ENCODE measurements around the gene LMO3.

Gene LMO3

DNA sequence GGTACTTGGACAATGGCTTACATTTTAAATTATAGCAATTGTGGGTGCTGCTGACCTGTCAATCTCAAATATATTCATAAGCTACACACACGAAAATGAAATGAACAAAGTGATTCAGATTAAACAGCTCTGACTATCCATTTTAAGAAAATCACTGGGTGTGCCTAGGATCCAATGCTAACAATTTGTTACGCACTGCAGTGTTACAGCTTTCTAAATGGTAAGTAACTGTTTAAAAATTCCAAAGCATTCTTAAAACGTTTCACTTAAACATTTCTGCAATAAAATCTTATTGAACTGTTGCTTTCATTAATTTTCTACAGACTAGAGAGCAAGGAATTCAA lies 18.9 kb downstream of the LMO3 start:
- no peaks in the 10 kb centered on the region for H3F3A ChIP-seq (ENCODE audit: insufficient read depth, low read length)
- H3K4me1 ChIP-seq (ENCODE audit: low read length) = no peaks in the 10 kb centered on the region
- no peaks in the 10 kb centered on the region for H3K9me3 ChIP-seq (replicated peaks; ENCODE audit: insufficient read depth, low read length)
- H2AFZ ChIP-seq (ENCODE audit: low read length) = no peak overlapping the region
- H3K9ac ChIP-seq (ENCODE audit: low read length) = no peak overlapping the region
- no peaks in the 10 kb centered on the region for H3K36me3 ChIP-seq (replicated peaks; ENCODE audit: insufficient read depth, low read length)
- no peaks in the 10 kb centered on the region for H3K27me3 ChIP-seq (replicated peaks; ENCODE audit: insufficient read depth, low read length)
- no peaks in the 10 kb centered on the region for H3K9me2 ChIP-seq (replicated peaks; ENCODE audit: insufficient read depth, low read length)
- DNase-seq = no peak
- no peak overlapping the region for H3K27ac ChIP-seq (ENCODE audit: low read length)
- no peaks in the 10 kb centered on the region for H3K79me2 ChIP-seq (ENCODE audit: low read length)
- no peak overlapping the region for H3K4me2 ChIP-seq (ENCODE audit: low read depth, low read length)
- H4K20me1 ChIP-seq (ENCODE audit: insufficient read depth, low read length) = no peaks in the 10 kb centered on the region
- TF ChIP-seq EZH2phosphoT487 (IDR thresholded peaks at IDR 0.05; ENCODE audit: low read length) (no peak), EZH2 (optimal IDR thresholded peaks at IDR 0.05; ENCODE audit: low read depth, low read length) (no peak)
- TF ChIP-seq, protein P1, sequence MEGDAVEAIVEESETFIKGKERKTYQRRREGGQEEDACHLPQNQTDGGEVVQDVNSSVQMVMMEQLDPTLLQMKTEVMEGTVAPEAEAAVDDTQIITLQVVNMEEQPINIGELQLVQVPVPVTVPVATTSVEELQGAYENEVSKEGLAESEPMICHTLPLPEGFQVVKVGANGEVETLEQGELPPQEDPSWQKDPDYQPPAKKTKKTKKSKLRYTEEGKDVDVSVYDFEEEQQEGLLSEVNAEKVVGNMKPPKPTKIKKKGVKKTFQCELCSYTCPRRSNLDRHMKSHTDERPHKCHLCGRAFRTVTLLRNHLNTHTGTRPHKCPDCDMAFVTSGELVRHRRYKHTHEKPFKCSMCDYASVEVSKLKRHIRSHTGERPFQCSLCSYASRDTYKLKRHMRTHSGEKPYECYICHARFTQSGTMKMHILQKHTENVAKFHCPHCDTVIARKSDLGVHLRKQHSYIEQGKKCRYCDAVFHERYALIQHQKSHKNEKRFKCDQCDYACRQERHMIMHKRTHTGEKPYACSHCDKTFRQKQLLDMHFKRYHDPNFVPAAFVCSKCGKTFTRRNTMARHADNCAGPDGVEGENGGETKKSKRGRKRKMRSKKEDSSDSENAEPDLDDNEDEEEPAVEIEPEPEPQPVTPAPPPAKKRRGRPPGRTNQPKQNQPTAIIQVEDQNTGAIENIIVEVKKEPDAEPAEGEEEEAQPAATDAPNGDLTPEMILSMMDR (IDR thresholded peaks at IDR 0.05; ENCODE audit: low read length) = no peak
- no peak overlapping the region for H3K4me3 ChIP-seq (ENCODE audit: low read length)

GRCh38 chr12:16586350-16587109 lies 19.4 kb downstream of the LMO3 start:
- Histone ChIP-seq H3K79me2 (ENCODE audit: low read length) (no peaks in the 10 kb centered on the region), H4K20me1 (ENCODE audit: insufficient read depth, low read length) (no peaks in the 10 kb centered on the region), H3K9me2 (replicated peaks; ENCODE audit: insufficient read depth, low read length) (no peaks in the 10 kb centered on the region), H3K9ac (ENCODE audit: low read length) (no peak overlapping the region), H3F3A (ENCODE audit: insufficient read depth, low read length) (no peaks in the 10 kb centered on the region), H2AFZ (ENCODE audit: low read length) (no peak overlapping the region), H3K27ac (ENCODE audit: low read length) (no peak overlapping the region), H3K9me3 (replicated peaks; ENCODE audit: insufficient read depth, low read length) (no peaks in the 10 kb centered on the region), H3K4me2 (ENCODE audit: low read depth, low read length) (no peak overlapping the region), H3K4me1 (ENCODE audit: low read length) (no peaks in the 10 kb centered on the region), H3K27me3 (replicated peaks; ENCODE audit: insufficient read depth, low read length) (no peaks in the 10 kb centered on the region), H3K36me3 (replicated peaks; ENCODE audit: insufficient read depth, low read length) (no peaks in the 10 kb centered on the region), H3K4me3 (ENCODE audit: low read length) (no peak overlapping the region)
- DNase-seq = no peak
- TF ChIP-seq EZH2 (optimal IDR thresholded peaks at IDR 0.05; ENCODE audit: low read depth, low read length) = no peak
- TF ChIP-seq, protein P1 (IDR thresholded peaks at IDR 0.05; ENCODE audit: low read length) = no peak
- TF ChIP-seq EZH2phosphoT487 (IDR thresholded peaks at IDR 0.05; ENCODE audit: low read length) = no peak

- H3K4me2 ChIP-seq (ENCODE audit: low read depth, low read length) = no peak overlapping the region
- H3K4me1 ChIP-seq (ENCODE audit: low read length) = no peaks in the 10 kb centered on the region
- no peaks in the 10 kb centered on the region for H3F3A ChIP-seq (ENCODE audit: insufficient read depth, low read length)
- H4K20me1 ChIP-seq (ENCODE audit: insufficient read depth, low read length) = no peaks in the 10 kb centered on the region
- H3K36me3 ChIP-seq (replicated peaks; ENCODE audit: insufficient read depth, low read length) = no peaks in the 10 kb centered on the region
- no peaks in the 10 kb centered on the region for H3K9me2 ChIP-seq (replicated peaks; ENCODE audit: insufficient read depth, low read length)
- no peak overlapping the region for H3K4me3 ChIP-seq (ENCODE audit: low read length)
- H3K27ac ChIP-seq (ENCODE audit: low read length) = no peak overlapping the region
- DNase-seq = no peak
- no peak overlapping the region for H2AFZ ChIP-seq (ENCODE audit: low read length)
- no peaks in the 10 kb centered on the region for H3K27me3 ChIP-seq (replicated peaks; ENCODE audit: insufficient read depth, low read length)
- H3K9ac ChIP-seq (ENCODE audit: low read length) = no peak overlapping the region
- H3K9me3 ChIP-seq (replicated peaks; ENCODE audit: insufficient read depth, low read length) = no peaks in the 10 kb centered on the region
- TF ChIP-seq EZH2phosphoT487 (IDR thresholded peaks at IDR 0.05; ENCODE audit: low read length) (no peak), EZH2 (optimal IDR thresholded peaks at IDR 0.05; ENCODE audit: low read depth, low read length) (no peak)
- TF ChIP-seq, protein P1 (IDR thresholded peaks at IDR 0.05; ENCODE audit: low read length) = no peak
- no peaks in the 10 kb centered on the region for H3K79me2 ChIP-seq (ENCODE audit: low read length)
These were observed 20.2 kb downstream of the LMO3 start for GRCh38 chr12:16585781-16586180.

Measured in MM.1S (cell line).